ENCODE data around the gene FARP2.

FARP2 gene

GRCh38 chr2:241461693-241462677, 105.9 kb downstream of the FARP2 start:
- TF ChIP-seq ZNF274 (IDR thresholded peaks at IDR 0.05; ENCODE audit: low read depth, low read length), result no peak
- H3K4me3 ChIP-seq (ENCODE audit: low read length), result no peak overlapping the region

- no peak for TF ChIP-seq ZNF274 (IDR thresholded peaks at IDR 0.05; ENCODE audit: low read depth, low read length)
- no peak overlapping the region for H3K4me3 ChIP-seq (ENCODE audit: low read length)
Measured at GRCh38 chr2:241463276-241464135, 107.4 kb downstream of the FARP2 start.

GRCh38 chr2:241465543-241465942, 109.5 kb downstream of the FARP2 start:
- H3K4me3 ChIP-seq (ENCODE audit: low read length), result no peak overlapping the region
- no peak for TF ChIP-seq ZNF274 (IDR thresholded peaks at IDR 0.05; ENCODE audit: low read depth, low read length)

- H3K4me3 ChIP-seq (ENCODE audit: low read length), result no peak overlapping the region
- no peak for TF ChIP-seq ZNF274 (IDR thresholded peaks at IDR 0.05; ENCODE audit: low read depth, low read length)
Measured at GRCh38 chr2:241466230-241466629, 110.1 kb downstream of the FARP2 start.

- no peak overlapping the region for H3K4me3 ChIP-seq (ENCODE audit: low read length)
- no peak for TF ChIP-seq ZNF274 (IDR thresholded peaks at IDR 0.05; ENCODE audit: low read depth, low read length)
Measured at GRCh38 chr2:241467777-241468475, 111.8 kb downstream of the FARP2 start.

GRCh38 chr2:241468476-241468781, 112.3 kb downstream of the FARP2 start:
- H3K4me3 ChIP-seq (ENCODE audit: low read length), result no peak overlapping the region
- TF ChIP-seq ZNF274 (IDR thresholded peaks at IDR 0.05; ENCODE audit: low read depth, low read length), result no peak

- no peak overlapping the region for H3K4me3 ChIP-seq (ENCODE audit: low read length)
- TF ChIP-seq ZNF274 (IDR thresholded peaks at IDR 0.05; ENCODE audit: low read depth, low read length), result no peak
Measured at GRCh38 chr2:241469746-241470145, 113.7 kb downstream of the FARP2 start.

GRCh38 chr2:241473399-241473798, 117.3 kb downstream of the FARP2 start:
- H3K4me3 ChIP-seq (ENCODE audit: low read length), result no peak overlapping the region
- no peak for TF ChIP-seq ZNF274 (IDR thresholded peaks at IDR 0.05; ENCODE audit: low read depth, low read length)

GRCh38 chr2:241475267-241475666, 119.2 kb downstream of the FARP2 start:
- no peak overlapping the region for H3K4me3 ChIP-seq (ENCODE audit: low read length)
- TF ChIP-seq ZNF274 (IDR thresholded peaks at IDR 0.05; ENCODE audit: low read depth, low read length), result no peak

- TF ChIP-seq ZNF274 (IDR thresholded peaks at IDR 0.05; ENCODE audit: low read depth, low read length), result no peak
- H3K4me3 ChIP-seq (ENCODE audit: low read length), result no peak overlapping the region
Measured at GRCh38 chr2:241478166-241478565, 122.1 kb downstream of the FARP2 start.

GRCh38 chr2:241479026-241479898, 123.2 kb downstream of the FARP2 start:
- TF ChIP-seq ZNF274 (IDR thresholded peaks at IDR 0.05; ENCODE audit: low read depth, low read length), result no peak
- no peak overlapping the region for H3K4me3 ChIP-seq (ENCODE audit: low read length)

- no peak overlapping the region for H3K4me3 ChIP-seq (ENCODE audit: low read length)
- no peak for TF ChIP-seq ZNF274 (IDR thresholded peaks at IDR 0.05; ENCODE audit: low read depth, low read length)
Measured at GRCh38 chr2:241481687-241482086, 125.6 kb downstream of the FARP2 start.

All from GM08714 (cell line).